HG03064 (cell line): ENCODE results near the gene COL11A2.

Experiments used
- ATAC-seq: cut with Tn5 transposase; IDR thresholded peaks from one replicate; pipeline ENCODE4 v1.9.1; 2021; ENCODE audit warnings: low read depth; ENCODE audit not compliant: unreplicated experiment

The COL11A2 gene

DNA sequence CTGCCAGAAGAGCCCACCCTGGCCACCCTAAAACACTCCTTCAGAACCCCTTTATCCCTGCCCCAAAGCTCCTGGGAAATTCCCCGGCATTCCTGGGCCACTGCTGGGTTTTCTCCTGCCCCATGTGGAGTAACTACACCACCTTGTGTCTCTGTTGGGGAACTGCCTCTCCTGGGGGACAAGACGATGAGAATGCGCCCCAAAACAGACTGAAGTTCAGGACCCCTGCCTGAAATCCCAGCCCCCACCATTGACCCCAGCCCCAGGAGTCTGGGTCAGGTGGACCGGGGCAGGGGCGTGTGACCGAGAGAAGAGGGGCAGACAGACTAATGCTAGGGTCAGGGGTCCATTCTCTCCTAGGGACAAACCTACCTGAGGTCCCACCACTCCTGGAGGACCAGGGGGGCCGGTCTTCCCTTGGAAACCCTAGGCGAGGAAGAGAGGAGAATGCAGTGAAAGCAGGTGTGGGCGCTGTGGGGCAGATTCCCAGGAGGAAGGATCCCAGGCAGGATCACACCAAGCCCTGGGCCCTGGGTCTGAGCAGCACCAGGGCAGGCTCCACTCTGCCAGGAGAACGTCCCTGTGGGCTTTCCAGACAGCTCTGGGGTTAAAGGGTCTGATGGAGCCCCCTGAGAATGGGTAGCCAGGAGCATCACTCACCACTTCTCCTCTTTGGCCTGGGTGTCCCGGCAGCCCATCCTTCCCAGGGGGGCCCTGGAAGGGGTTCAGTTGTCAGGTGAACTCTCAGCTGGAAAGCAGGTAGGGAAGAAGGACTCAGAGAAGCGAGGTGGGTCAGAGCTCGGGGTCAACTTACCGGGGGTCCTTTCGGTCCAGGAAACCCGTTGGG lies 19.4 kb downstream of the COL11A2 start:
- no peak for ATAC-seq

DNA sequence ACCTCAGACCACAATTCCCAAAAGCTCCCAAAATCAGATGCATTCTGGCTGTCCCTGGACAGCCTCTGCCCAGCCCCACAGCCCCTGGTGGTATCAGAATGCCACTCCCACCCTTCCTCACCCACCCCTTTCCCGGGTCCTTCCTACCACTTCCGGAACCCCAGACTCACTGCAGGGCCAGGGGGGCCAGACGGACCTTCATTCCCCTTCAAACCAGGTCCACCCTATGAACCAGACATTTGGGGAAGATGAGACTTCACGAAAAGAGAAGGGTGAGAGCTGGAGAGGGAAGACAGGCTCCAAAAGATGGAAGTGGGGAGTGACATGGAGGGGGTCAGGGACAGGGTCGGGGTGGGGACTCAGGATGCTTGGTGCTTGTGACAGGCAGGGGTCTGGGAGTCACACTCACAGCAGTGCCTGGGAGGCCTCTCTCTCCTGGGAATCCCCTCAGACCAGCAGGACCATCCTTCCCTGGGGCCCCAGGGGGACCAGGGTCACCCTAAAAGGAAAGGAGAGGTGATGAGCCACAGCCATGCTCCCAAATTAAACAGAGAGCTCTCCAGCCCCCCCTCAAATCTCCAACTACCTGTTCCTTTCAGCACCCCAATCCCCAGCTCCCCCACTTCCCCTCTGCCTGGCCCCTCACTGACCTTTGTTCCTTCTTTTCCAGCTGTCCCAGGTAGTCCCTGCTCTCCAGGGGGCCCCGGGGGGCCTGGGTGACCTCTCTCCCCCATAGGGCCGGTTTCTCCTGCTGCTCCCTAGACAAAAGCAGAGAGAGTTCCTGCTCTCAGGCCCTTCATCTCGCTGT lies 20.2 kb downstream of the COL11A2 start:
- no peak for ATAC-seq

DNA sequence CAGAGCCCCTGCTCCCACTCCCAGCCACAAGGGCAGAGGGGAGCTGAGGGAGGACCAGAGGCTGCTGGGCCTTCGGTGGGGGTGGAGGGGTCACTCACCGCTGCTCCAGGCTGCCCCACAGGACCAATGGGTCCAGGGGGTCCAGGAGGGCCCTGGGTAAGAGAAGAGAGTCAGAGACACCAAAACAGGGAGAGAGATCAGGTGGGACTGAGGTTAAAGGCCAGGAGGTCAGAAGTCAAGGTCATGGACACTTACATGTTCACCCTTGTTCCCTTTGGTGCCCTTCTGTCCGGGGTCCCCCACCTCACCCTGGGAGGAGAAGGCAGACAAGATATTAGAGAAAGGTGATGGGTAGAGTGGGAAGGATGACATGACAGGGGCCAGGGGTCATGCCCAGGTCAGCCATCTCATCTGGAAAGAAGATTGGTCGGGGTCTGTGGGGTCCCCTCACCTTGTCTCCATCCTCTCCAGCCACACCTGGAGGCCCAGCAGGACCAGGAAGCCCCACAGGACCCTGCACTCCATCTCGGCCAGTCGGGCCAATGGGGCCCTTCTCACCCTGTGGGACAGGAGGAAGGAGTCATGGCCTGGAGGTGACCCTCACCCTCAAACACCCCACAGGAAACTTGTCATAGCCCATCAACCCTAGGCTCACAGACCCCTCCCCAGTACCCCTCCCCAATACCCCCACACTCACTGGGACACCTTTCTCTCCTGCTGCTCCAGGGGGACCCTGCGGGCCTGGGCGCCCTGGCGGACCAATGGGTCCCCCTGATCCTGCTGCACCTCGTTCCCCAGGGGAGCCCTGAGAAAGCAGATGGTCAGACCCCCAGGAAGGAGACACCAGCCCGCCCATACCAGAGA lies 21.0 kb downstream of the COL11A2 start:
- ATAC-seq, result no peak

DNA sequence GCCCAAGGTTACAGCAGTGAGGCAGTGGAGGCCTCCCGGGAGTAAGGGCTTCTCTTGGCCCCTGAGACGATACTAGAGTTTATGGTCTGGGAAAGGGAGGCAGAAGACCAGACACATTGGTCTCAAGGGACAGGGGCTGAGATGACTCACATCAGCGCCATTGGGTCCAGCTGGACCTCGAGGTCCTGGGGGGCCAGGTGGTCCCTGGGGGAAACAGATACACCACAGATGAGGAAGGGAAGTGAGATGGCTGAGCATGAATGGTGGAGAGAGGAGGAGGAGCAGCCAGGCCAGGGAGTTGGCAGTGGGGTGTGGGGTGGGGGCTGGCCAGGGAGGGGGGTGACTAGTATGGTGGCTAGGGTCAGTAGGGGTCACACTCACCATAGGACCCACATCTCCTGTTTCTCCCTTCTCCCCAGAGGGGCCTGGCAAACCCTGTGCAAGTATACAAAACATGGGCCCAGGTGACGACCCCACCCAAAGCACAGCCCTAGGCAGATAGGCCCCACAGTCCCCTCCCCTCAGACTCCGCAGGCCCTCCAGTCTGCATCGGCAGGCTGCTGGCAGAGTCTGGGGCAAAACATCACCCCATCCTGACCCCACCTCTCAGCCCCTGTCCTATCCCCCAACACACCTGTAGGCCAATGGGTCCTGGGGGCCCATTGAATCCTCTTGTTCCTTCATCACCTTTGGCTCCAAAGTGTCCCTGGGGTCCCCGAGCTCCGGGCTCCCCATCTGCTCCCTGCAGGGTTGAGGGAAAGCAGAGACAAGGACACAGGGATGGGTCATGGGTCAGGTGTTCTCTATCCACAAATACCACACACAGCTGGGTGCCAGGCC lies 21.9 kb downstream of the COL11A2 start:
- no peak for ATAC-seq

DNA sequence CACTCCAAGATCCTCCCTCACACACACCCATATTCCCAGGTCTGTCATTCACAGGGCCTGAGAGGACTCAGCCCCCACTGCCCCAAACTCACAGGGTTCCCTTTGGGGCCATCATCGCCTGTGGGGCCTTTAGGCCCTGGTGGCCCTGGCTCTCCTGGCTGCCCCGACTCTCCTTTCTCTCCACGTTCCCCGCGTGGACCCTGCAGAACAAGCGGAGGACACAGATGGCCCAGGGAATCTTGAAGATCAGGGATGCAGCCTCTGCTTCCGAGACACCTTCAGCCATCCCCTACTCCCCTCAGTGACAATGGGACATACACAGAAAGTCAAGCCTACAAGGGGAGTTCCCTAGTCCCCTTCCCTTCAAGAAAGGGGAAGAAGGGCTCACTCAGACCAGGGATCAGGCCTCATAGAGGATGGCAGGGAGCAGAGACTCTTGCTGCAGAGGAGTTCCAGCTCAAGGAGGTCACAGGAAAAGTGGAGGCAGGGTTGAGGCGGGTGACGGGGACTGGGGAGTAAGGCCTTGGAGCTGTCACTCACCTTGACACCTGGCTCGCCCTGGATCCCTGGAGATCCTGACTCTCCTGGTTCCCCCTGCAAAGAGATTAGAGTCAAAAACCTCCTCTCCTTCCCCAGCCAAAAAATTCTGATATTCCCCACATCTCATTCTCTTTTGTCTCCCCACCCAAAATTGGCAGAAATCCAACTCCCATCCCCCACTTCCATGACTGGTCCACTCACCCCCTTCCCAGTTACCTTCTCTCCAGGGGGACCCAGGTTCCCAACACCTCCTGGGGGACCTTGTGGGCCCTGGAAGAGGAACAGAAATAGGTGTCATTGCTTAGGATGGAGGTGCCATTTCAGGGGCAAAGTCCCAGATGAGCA lies 22.7 kb downstream of the COL11A2 start:
- no peak for ATAC-seq

DNA sequence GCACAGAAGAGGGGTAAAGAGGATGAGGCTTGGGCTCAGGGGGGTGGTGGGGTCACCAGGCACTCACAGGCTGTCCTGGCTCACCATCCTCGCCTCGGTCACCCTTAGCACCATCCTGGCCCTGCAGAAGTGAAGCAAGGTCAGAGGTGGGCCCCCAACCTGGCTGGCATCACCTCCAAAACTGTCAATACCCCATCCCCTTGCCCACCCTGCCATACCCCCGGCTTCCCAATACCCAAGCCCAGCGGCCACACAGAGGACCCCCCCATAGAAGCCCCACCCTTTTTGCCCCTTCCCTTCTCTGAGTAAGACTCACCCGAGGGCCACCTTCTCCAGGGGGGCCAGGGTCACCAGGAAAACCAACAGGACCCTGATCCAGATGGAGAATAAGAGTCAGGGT lies 23.6 kb downstream of the COL11A2 start:
- no peak for ATAC-seq

DNA sequence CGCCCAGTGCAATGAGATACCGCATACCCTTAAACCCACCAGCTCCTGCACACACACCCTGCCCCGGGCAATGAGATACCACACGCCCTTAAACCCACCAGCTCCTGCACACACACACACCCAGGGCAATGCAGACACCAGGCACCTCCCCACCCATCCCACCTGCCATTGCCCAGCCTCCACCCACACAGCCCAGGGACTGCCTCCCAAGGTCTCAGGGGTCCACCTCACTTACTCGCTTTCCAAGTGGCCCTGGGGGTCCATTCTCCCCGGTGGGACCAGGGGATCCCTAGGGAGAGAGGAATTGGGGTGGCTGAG lies 24.0 kb downstream of the COL11A2 start:
- ATAC-seq, result no peak

DNA sequence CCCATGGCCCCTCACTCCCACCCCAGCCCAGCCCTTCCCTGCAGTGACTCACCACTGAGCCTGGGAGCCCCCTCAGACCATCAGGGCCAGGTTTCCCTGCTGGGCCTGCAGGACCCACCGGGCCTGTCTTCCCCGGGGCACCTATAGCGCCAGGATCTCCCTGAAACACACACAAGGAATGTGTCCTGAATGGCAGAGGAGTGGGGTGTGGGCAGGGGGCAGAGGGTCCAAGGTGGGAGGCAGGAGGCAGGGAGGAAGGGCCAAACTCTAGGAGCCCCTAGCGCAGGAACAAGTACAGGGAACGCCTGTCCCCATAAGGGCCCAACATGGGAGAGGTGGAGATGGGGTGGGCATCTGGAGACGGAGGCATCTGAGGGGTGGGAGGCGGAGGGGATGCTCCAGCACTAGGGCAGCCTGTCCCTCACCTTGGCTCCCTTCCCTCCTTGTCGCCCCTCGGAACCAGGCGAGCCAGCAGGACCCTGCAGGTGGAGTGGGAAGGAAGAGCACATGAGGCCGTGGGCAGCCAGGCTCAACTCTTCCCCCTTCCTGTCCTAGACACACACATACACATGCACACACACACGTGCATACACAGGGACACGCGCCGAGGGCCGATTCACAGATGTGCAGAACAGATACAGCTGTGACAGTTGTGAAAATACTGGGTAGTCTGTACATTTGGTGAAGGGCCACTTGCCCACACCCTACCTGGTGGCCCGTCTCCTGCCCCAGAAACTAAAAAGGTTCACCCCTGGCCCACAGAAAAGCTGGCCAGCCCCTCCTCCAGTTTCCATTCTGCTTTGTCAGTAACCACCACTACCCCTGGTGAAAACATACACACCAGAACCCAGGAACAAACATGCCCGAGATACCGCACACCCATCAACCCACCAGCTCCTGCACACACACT lies 24.6 kb downstream of the COL11A2 start:
- ATAC-seq, result no peak

DNA sequence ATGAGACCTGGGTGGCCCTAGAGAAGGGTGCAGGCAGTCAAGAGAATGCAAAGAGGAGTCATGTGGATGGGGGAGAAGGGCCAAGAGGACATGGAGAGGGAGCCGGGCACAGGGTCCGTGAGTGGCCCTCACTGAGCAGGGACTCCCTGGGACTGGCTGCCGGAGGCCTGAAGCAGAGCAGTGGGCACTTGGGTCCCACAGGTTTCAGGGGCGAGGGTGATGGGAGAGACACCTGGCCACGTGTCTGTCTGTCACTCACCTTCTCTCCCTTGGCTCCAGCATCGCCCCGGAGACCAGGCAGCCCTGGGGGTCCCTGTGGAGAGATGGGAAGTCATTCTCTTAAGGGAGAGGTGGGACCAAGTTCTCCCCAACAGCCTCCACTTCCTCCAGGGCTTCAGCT lies 25.5 kb downstream of the COL11A2 start:
- no peak for ATAC-seq

DNA sequence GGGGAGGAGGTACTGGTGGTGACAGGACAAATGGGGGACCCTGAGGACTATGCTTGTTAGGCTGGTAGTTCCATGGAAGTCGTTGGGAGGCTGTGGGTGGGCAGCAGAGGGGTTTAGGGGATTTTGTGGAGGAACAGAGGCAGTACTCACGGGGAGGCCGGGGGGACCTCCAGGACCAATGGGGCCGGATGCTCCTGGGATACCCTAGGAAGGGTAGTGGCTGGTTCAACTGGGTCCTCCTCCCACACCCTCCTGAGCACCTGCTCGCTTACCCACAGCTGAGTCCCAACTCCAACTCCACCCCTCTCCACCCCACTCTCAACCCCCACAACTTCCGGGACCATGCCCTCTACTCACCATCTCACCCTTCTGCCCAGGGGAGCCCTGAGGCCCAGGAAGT lies 25.9 kb downstream of the COL11A2 start:
- ATAC-seq, result no peak

DNA sequence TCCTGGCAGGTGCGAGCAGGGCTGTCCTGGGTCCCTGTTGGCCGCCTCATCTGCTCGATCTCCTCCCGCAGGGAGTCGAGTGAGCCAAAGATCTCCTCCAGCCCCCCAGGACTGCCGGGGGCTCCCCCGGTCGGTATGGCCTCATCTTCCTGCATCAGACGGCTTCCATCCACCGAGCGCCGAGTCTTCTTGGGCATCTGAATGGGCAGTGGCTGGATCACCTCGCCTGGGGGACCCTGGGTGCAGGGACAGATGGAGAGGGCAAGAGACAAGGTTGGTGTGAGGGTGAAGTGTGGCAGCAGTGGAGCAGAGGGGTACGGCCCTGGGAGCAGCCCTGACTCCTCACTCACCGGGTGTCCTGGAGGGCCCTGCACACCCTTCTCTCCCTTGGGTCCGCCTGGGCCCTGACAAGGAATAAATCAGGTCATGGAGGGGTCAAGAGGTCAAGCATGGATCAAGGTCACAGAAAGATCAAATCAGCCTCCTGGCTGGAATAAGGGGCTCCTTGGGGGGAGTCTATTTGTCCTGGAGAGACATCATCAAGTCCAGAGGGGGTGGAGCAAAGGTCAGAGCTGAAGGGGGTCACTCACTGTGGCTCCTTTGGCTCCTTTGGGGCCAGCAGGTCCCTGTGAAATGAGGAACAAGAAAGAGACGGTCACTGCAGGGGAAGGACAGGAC lies 26.5 kb downstream of the COL11A2 start:
- no peak for ATAC-seq

DNA sequence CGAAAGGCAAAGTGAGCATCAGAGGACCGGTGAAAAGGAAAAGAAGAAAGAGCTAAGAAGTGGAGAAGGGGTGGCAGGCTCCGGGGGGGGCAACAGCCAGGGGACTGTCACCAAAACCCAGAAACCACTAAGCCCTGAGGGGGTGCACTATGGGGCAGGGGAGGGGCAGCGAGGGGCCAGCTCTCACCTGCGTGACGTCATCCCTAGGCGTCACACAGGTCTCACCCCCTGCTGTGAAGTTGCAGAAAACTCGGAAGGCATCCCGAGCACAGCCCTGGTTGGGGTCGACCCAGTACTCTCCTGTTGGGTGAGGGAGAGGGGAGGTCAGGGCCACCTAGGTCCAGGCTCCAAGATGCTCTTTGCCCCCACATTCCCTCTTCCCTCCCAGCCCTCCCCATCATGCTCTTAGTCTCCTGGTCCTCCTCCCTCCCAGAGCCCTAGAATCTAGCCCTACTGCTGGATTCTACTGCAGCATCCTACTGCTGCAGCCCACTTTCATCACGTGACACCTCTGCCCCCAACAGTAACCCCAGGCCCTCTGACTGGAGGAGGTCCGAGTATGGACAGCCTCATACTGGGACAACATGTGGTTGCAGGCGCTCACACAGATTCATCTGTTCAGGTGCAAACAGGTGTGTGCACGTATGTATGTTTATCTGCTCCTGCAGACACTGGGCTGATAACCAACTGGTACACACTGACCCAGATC lies 27.4 kb downstream of the COL11A2 start:
- no peak for ATAC-seq

DNA sequence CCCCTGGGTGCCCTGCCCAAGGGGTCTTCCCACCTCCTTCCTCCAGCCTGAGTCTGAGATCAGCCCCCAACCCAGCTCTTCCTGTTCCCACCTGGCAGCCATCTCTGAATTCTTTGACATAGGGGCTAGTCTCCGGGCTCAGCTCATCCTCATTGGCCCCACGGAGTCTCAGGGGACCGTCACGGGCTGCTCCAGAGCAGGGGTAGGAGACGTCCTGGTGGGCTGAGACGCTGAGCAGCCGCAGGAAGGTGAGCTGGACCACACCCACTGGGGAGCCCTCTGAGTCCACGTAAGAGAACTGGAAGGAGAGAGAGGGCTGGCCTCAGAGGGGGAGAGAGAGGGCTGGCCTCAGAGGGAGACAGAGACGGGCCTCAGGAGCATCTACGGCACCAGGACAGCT lies 28.1 kb downstream of the COL11A2 start:
- no peak for ATAC-seq

DNA sequence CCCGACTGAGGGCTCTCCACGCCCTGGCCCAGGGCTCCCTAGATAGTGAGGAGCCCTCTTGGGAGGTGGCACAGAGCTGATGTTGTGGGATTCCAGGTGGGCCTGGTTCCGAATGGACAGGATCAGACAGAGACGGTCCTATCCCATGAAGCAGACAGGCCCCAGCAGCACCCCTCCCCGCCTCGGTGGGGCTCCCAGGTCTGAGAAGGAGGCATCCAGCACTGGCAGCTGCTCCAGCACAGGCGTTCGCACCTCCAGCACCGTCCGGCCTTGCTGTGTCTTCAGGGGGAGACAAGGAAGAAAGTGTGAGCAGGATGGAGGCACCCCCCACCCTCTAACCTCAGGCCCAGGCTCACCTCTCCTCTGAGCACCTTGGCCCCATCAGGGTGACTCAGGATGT lies 28.7 kb downstream of the COL11A2 start:
- ATAC-seq, result no peak

DNA sequence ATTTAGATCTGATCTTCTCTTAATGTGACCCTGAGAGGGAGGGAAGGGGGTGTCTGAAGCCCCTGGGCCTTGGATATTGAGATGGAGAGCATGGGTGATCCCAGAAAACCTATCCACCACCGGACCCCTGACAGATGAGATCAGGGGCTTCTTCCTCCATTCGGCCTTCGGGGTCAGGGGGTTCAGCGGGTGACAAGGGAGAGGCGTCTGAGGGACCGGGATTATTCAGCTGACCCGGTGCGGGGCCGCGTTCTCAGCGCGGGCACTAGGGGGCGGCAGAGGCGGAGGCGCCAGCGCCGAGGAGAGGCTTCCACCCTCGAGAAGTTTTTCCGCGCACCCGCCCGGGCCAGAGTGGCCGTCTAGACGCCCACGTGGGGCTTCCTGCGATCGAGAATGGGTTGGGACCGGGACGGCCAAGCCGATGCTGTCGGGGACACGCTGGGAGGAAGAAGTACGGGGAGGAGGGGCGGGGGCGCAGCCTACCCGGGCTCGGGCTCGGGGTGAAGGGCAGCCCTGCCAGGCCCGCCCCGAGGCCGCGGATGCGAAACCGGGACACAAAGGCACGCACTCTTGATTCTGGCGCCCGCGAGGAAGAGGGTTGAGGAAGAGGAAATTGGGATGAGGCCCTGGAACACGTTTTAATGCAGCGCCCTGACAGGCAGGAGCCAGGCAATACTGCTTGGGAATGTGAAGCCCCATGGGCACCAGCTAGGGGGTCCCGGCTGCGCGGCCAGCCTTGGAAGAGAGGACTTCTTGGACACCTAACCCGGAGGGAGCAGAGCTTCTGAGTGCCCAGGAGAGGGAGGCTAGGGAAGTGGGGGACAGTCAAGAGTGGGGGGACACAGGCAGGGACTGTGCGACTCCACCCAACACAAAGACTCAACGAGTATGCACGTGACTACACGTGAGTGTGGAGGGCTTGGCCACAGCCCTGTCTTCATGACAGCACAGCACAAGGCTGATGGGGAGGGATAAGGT lies 30.6 kb downstream of the COL11A2 start:
- ATAC-seq, result no peak
